ENCODE data around the gene CCDC170. TPM values are rescaled to one million over a fixed set of nuclear protein-coding genes. Genes with fewer than 3 reads are reported as not detected.

CCDC170 gene
- total RNA-seq, 4 donors from 2014 or later: 0.35 to 1.7 (median 1.5) TPM; not detected in 1

- DNase-seq: no peak
- Histone ChIP-seq H3K4me1 (no peaks in the 10 kb centered on the region), H3K4me3 (no peak overlapping the region), H3K9me3 (no peaks in the 10 kb centered on the region), H3K36me3 (no peaks in the 10 kb centered on the region), H3K27me3 (no peaks in the 10 kb centered on the region), H3K27ac (no peak overlapping the region)
- no peak for TF ChIP-seq POLR2A (IDR thresholded peaks at IDR 0.05)
- TF ChIP-seq CTCF (IDR thresholded peaks at IDR 0.05): no peak
Observed at GRCh38 chr6:151548201-151548600, 54.4 kb downstream of the CCDC170 start.

- Histone ChIP-seq H3K4me3 (no peak overlapping the region), H3K27me3 (no peaks in the 10 kb centered on the region), H3K9me3 (no peaks in the 10 kb centered on the region), H3K36me3 (no peaks in the 10 kb centered on the region), H3K27ac (no peak overlapping the region), H3K4me1 (no peaks in the 10 kb centered on the region)
- DNase-seq: no peak
- TF ChIP-seq CTCF (IDR thresholded peaks at IDR 0.05) (no peak), POLR2A (IDR thresholded peaks at IDR 0.05) (no peak)
Observed at GRCh38 chr6:151549790-151550189, 56.0 kb downstream of the CCDC170 start.

GRCh38 chr6:151550618-151551017, 56.8 kb downstream of the CCDC170 start:
- no peak overlapping the region for H3K27ac ChIP-seq
- DNase-seq: no peak
- H3K4me3 ChIP-seq: no peak overlapping the region
- H3K9me3 ChIP-seq: no peaks in the 10 kb centered on the region
- no peaks in the 10 kb centered on the region for H3K27me3 ChIP-seq
- no peaks in the 10 kb centered on the region for H3K4me1 ChIP-seq
- TF ChIP-seq CTCF (IDR thresholded peaks at IDR 0.05) (no peak), POLR2A (IDR thresholded peaks at IDR 0.05) (no peak)
- no peaks in the 10 kb centered on the region for H3K36me3 ChIP-seq

GRCh38 chr6:151551223-151551857, 57.5 kb downstream of the CCDC170 start:
- no peaks in the 10 kb centered on the region for H3K9me3 ChIP-seq
- DNase-seq: no peak

GRCh38 chr6:151553416-151554165, 59.8 kb downstream of the CCDC170 start:
- DNase-seq: no peak
- H3K27ac ChIP-seq: no peak overlapping the region
- TF ChIP-seq POLR2A (IDR thresholded peaks at IDR 0.05) (no peak), CTCF (IDR thresholded peaks at IDR 0.05) (no peak)
- H3K4me1 ChIP-seq: no peaks in the 10 kb centered on the region
- H3K27me3 ChIP-seq: no peaks in the 10 kb centered on the region
- no peaks in the 10 kb centered on the region for H3K9me3 ChIP-seq
- H3K36me3 ChIP-seq: no peaks in the 10 kb centered on the region
- H3K4me3 ChIP-seq: no peak overlapping the region

More at GRCh38 chr6:151551223-151551857, 57.5 kb downstream of the CCDC170 start:
- TF ChIP-seq CTCF (IDR thresholded peaks at IDR 0.05): no peak
- Histone ChIP-seq H3K36me3 (no peaks in the 10 kb centered on the region), H3K27me3 (no peaks in the 10 kb centered on the region), H3K4me3 (no peak overlapping the region), H3K27ac (no peak overlapping the region), H3K4me1 (no peaks in the 10 kb centered on the region)

All from Peyer's patch (tissue), 4 donors.